Gastrocnemius medialis (tissue), 4 donors: ENCODE data around the gene SWI5. TPM values are rescaled to one million over a fixed set of nuclear protein-coding genes. Genes with fewer than 3 reads are reported as not detected.

Experiments
- ATAC-seq, 2 donors: fragments of 150-250 bp; one replicate each; pipeline ENCODE4 v1.9.1; 2016
- DNase-seq, 2 donors: peaks; one replicate each; pipeline ENCODE4 v3.0.0-alpha.2; 2019
- H3K27ac ChIP-seq, 4 donors: fragments of 200-600 bp; sonication (generic); 1 replicate in 1 of 4; 2 replicates in 3 of 4; pipeline ENCODE4 v1.5.1; 2016 to 2018; ENCODE audit warnings: mild to moderate bottlenecking in 2 of 4, moderate library complexity in 1 of 4
- H3K27me3 ChIP-seq, 3 donors: fragments of 200-600 bp; sonication (generic) in 2 of 3; 1 replicate in 1 of 3; 2 replicates in 2 of 3; pipeline versions ENCODE4 v1.5.1 to v1.6.0; 2016 to 2019; ENCODE audit warnings: mild to moderate bottlenecking in 1 of 3, moderate library complexity in 1 of 3
- H3K36me3 ChIP-seq, 2 donors: fragments of 200-600 bp; sonication (generic) in 1 of 2; one replicate each; pipeline ENCODE4 v1.5.1; 2017 to 2018
- H3K4me1 ChIP-seq, 2 donors: fragments of 200-600 bp; sonication (generic) in 1 of 2; one replicate each; pipeline ENCODE4 v1.5.1; 2016 to 2017; ENCODE audit warnings: mild to moderate bottlenecking in 2 of 2
- H3K4me3 ChIP-seq, 4 donors: fragments of 200-600 bp; sonication (generic) in 3 of 4; 1 replicate in 1 of 4; 2 replicates in 3 of 4; pipeline ENCODE4 v1.5.1; 2016 to 2019; ENCODE audit warnings: mild to moderate bottlenecking in 2 of 4
- H3K9me3 ChIP-seq, 3 donors: fragments of 200-600 bp; sonication (generic) in 2 of 3; 1 replicate in 1 of 3; 2 replicates in 2 of 3; pipeline ENCODE4 v1.5.1; 2016 to 2019
- CTCF ChIP-seq, 5 experiments: fragments of 450-650 bp in 3 of 5; fragments of 200-600 bp in 2 of 5; sonication (generic) in 2 of 5; IDR thresholded peaks in 4 of 5; conservative IDR thresholded peaks in 1 of 5; 1 replicate in 4 of 5; 2 replicates in 1 of 5; pipeline ENCODE4 v1.5.1; 2016 to 2019; ENCODE audit warnings: antibody characterized with exemption in 5 of 5, mild to moderate bottlenecking in 3 of 5, moderate library complexity in 3 of 5
- POLR2A ChIP-seq, 2 donors: fragments of 450-650 bp; IDR thresholded peaks; one replicate each; pipeline ENCODE4 v1.6.1; 2017; ENCODE audit warnings: antibody characterized with exemption in 2 of 2, mild to moderate bottlenecking in 2 of 2, moderate library complexity in 2 of 2
- in situ Hi-C, 4 donors: fragments of 200-750 bp; cut with MboI; loops; one replicate each; pipeline versions ENCODE4 v1.15.0 to v1.8.0; 2017; ENCODE audit warnings: low sequenced_read_pairs in 4 of 4
- intact Hi-C: fragments of 100-400 bp; cut with DNase I; formaldehyde crosslinking; loops from one replicate; pipeline ENCODE4 v1.15.1; 2023; ENCODE audit warnings: low total_unique reads
- total RNA-seq, 4 donors: library from RNA; depleted of rRNA; stranded (reverse); fragments of >200 nt; gene quantifications; one replicate each; pipeline versions ENCODE4 v1.1.0 to v1.2.3, GENCODE V29; 2016

The SWI5 gene
- total RNA-seq, 4 donors from 2014 or later: 12.7 to 23.8 (median 13.5) TPM

GRCh38 chr9:128280084-128280622, 4.1 kb downstream of the SWI5 start:
- DNase-seq: no peak
- TF ChIP-seq POLR2A (IDR thresholded peaks at IDR 0.05) (no peak), CTCF (IDR thresholded peaks at IDR 0.05 in 4 of 5, conservative IDR thresholded peaks at IDR 0.05 in 1 of 5) (no peak)
- Histone ChIP-seq H3K27ac (no peak overlapping the region), H3K4me1 (peaks cover 11 to 16% of the 10 kb centered on the region in 2 donors), H3K27me3 (no peaks in the 10 kb centered on the region), H3K9me3 (no peaks in the 10 kb centered on the region), H3K4me3 (no peak overlapping the region), H3K36me3 (no peaks in the 10 kb centered on the region)
- intact Hi-C loops: no loop called here
- in situ Hi-C loops: no loop called here
- ATAC-seq: no peak

- H3K9me3 ChIP-seq: no peaks in the 10 kb centered on the region
- H3K27ac ChIP-seq: no peak overlapping the region
- H3K36me3 ChIP-seq: peaks cover 0 to 14% of the 10 kb centered on the region in 2 donors
- DNase-seq (no peak), ATAC-seq (no peak)
- in situ Hi-C loops (no loop called here), intact Hi-C loops (no loop called here)
- H3K4me3 ChIP-seq: no peak overlapping the region
- TF ChIP-seq CTCF (IDR thresholded peaks at IDR 0.05 in 4 of 5, conservative IDR thresholded peaks at IDR 0.05 in 1 of 5): no peak
- TF ChIP-seq POLR2A (IDR thresholded peaks at IDR 0.05): no peak
- H3K4me1 ChIP-seq: peaks cover 1 to 2% of the 10 kb centered on the region in 2 donors
- H3K27me3 ChIP-seq: no peaks in the 10 kb centered on the region
Observed at GRCh38 chr9:128282500-128282899, 6.4 kb downstream of the SWI5 start.

- Histone ChIP-seq H3K27me3 (no peaks in the 10 kb centered on the region), H3K4me1 (no peaks in the 10 kb centered on the region), H3K9me3 (no peaks in the 10 kb centered on the region), H3K36me3 (peaks cover 0 to 22% of the 10 kb centered on the region in 2 donors), H3K27ac (no peak overlapping the region), H3K4me3 (no peak overlapping the region)
- intact Hi-C loops (no loop called here), in situ Hi-C loops (no loop called here)
- TF ChIP-seq POLR2A (IDR thresholded peaks at IDR 0.05) (no peak), CTCF (IDR thresholded peaks at IDR 0.05 in 4 of 5, conservative IDR thresholded peaks at IDR 0.05 in 1 of 5) (no peak)
- ATAC-seq (no peak), DNase-seq (no peak)
Observed at GRCh38 chr9:128285033-128285784, 9.1 kb downstream of the SWI5 start.

GRCh38 chr9:128286440-128286839, 10.4 kb downstream of the SWI5 start:
- no peaks in the 10 kb centered on the region for H3K9me3 ChIP-seq
- TF ChIP-seq CTCF (IDR thresholded peaks at IDR 0.05 in 4 of 5, conservative IDR thresholded peaks at IDR 0.05 in 1 of 5) (no peak), POLR2A (IDR thresholded peaks at IDR 0.05) (no peak)
- peaks cover 0 to 22% of the 10 kb centered on the region in 2 donors for H3K36me3 ChIP-seq
- no peaks in the 10 kb centered on the region for H3K27me3 ChIP-seq
- H3K4me1 ChIP-seq: no peaks in the 10 kb centered on the region
- H3K4me3 ChIP-seq: no peak overlapping the region
- in situ Hi-C loops: no loop called here
- no peak for ATAC-seq
- H3K27ac ChIP-seq: no peak overlapping the region
- intact Hi-C loops: no loop called here
- no peak for DNase-seq
